ENCODE data around the gene RPS19BP1. TPM values are rescaled to one million over a fixed set of nuclear protein-coding genes. Genes with fewer than 3 reads are reported as not detected.

RPS19BP1 gene
- total RNA-seq, 2 donors from 2014 or later = 186 to 264 TPM

GRCh38 chr22:39481595-39481994, 51.0 kb downstream of the RPS19BP1 start:
- intact Hi-C loops (cut with DNase I) = no loop called here
- WGBS = 84% methylated on average over 4 of the region's 5 CpGs
- no peak overlapping the region for H3K27ac ChIP-seq
- H3K27me3 ChIP-seq (replicated peaks; ENCODE audit: insufficient read depth) = no peaks in the 10 kb centered on the region
- H3K9me3 ChIP-seq = no peaks in the 10 kb centered on the region
- no peak for DNase-seq (ENCODE audit: low spot score)
- TF ChIP-seq POLR2AphosphoS5 (IDR thresholded peaks at IDR 0.05) (no peak), POLR2A (IDR thresholded peaks at IDR 0.05) (no peak), CTCF (IDR thresholded peaks at IDR 0.05) (no peak)
- no peak overlapping the region for H3K4me3 ChIP-seq
- no peaks in the 10 kb centered on the region for H3K4me1 ChIP-seq (replicated peaks)
- no peaks in the 10 kb centered on the region for H3K36me3 ChIP-seq

GRCh38 chr22:39481054-39481453, 51.5 kb downstream of the RPS19BP1 start:
- Histone ChIP-seq H3K4me3 (no peak overlapping the region), H3K27ac (no peak overlapping the region), H3K36me3 (no peaks in the 10 kb centered on the region), H3K4me1 (replicated peaks) (no peaks in the 10 kb centered on the region), H3K27me3 (replicated peaks; ENCODE audit: insufficient read depth) (no peaks in the 10 kb centered on the region), H3K9me3 (no peaks in the 10 kb centered on the region)
- no peak for DNase-seq (ENCODE audit: low spot score)
- intact Hi-C loops (cut with DNase I) = no loop called here
- no peak for TF ChIP-seq CTCF (IDR thresholded peaks at IDR 0.05)
- WGBS = 87% methylated on average over 16 of the region's 16 CpGs

- Histone ChIP-seq H3K9me3 (no peaks in the 10 kb centered on the region), H3K36me3 (no peaks in the 10 kb centered on the region), H3K27me3 (replicated peaks; ENCODE audit: insufficient read depth) (no peaks in the 10 kb centered on the region), H3K4me3 (no peak overlapping the region), H3K27ac (no peak overlapping the region), H3K4me1 (replicated peaks) (no peaks in the 10 kb centered on the region)
- DNase-seq (ENCODE audit: low spot score) = no peak
- intact Hi-C loops (cut with DNase I) = no loop called here
- TF ChIP-seq POLR2AphosphoS5 (IDR thresholded peaks at IDR 0.05) = no peak
- WGBS = 71% methylated on average over 1 of the region's 1 CpG
Observed at GRCh38 chr22:39480557-39480956, 52.0 kb downstream of the RPS19BP1 start.

GRCh38 chr22:39479254-39479653, 53.3 kb downstream of the RPS19BP1 start:
- H3K27ac ChIP-seq = no peak overlapping the region
- no peak overlapping the region for H3K4me3 ChIP-seq
- intact Hi-C loops (cut with DNase I) = no loop called here
- H3K36me3 ChIP-seq = no peaks in the 10 kb centered on the region
- no peaks in the 10 kb centered on the region for H3K9me3 ChIP-seq
- WGBS = 83% methylated on average over 3 of the region's 3 CpGs
- H3K4me1 ChIP-seq (replicated peaks) = no peaks in the 10 kb centered on the region
- TF ChIP-seq CTCF (IDR thresholded peaks at IDR 0.05) = no peak
- no peak for TF ChIP-seq POLR2AphosphoS5 (IDR thresholded peaks at IDR 0.05)
- TF ChIP-seq POLR2A (IDR thresholded peaks at IDR 0.05) = no peak
- no peaks in the 10 kb centered on the region for H3K27me3 ChIP-seq (replicated peaks; ENCODE audit: insufficient read depth)
- DNase-seq (ENCODE audit: low spot score) = no peak

Other genes with a start within 250 kb of the RPS19BP1 start
- 1,000 to 10,000 TPM; 2,375 to 2,654 TPM for gene RPL3, start 213.1 kb downstream of the RPS19BP1 start, total RNA-seq
- 10 to 100 TPM; 38.3 to 43.8 TPM for gene SYNGR1, start 182.8 kb downstream of the RPS19BP1 start, total RNA-seq
- 10 to 100 TPM; 26.0 to 42.8 TPM for gene TAB1, start 133.0 kb downstream of the RPS19BP1 start, total RNA-seq
- 1 to 10 TPM in 1 of 2 donors, under 1 TPM in 1; 0.82 to 7.4 TPM for gene MGAT3, start 75.7 kb downstream of the RPS19BP1 start, total RNA-seq
- 10 to 100 TPM; 24.0 to 38.6 TPM for gene MIEF1, start 30.5 kb downstream of the RPS19BP1 start, total RNA-seq
- gene ATF4, start 12.2 kb downstream of the RPS19BP1 start, total RNA-seq = 100 to 1,000 TPM; 294 to 334 TPM
- gene CACNA1I, start 38.0 kb upstream of the RPS19BP1 start, total RNA-seq = under 1 TPM; 0.05 to 0.68 TPM